GM12872 (cell line): Measurements from ENCODE around the gene STAT5B.

Source experiments
- CTCF ChIP-seq: IDR thresholded peaks from 3 replicates; pipeline ENCODE4 v1.5.1; 2011; ENCODE audit warnings: low read depth, mild to moderate bottlenecking, low read length, moderate library complexity; ENCODE audit not compliant: insufficient read depth

Gene STAT5B

GRCh38 chr17:42197564-42198156 is 78.5 kb downstream of the STAT5B start:
- no peak for TF ChIP-seq CTCF

GRCh38 chr17:42193969-42194899 is 82.0 kb downstream of the STAT5B start, which contains the start of gene GHDC:
GHDC (minus strand) TSS chr17:42194494; CDS start chr17:42193581, 913 bp downstream.
- no peak for TF ChIP-seq CTCF

- TF ChIP-seq CTCF, result no peak
Measured at GRCh38 chr17:42193216-42193968, 82.8 kb downstream of the STAT5B start.

- TF ChIP-seq CTCF, result no peak
Measured at GRCh38 chr17:42192189-42193126, 83.7 kb downstream of the STAT5B start.

- no peak for TF ChIP-seq CTCF
Measured at GRCh38 chr17:42191275-42191608, 84.9 kb downstream of the STAT5B start.

- TF ChIP-seq CTCF, result no peak
Measured at GRCh38 chr17:42190491-42191274, 85.5 kb downstream of the STAT5B start.
